CD4-positive, alpha-beta T cell treated with Interferon gamma for 1 hour (primary cell): ENCODE measurements around the gene COMTD1.
A peak's percentile ranks its signal among the peaks of the same experiment; 100 is the strongest.

ENCODE experiments used
- DNase-seq: peaks from one replicate; pipeline ENCODE4 v3.0.0-alpha.2; 2020

The COMTD1 gene

GRCh38 chr10:75235375-75236177, at the start of gene COMTD1:
Gene COMTD1, minus strand, starts transcription at chr10:75235957. Its CDS starts 29 bp downstream, at chr10:75235928.
- peak; percentile 91 for DNase-seq

- DNase-seq = no peak
Observed at GRCh38 chr10:75283671-75284470, 48.1 kb upstream of the COMTD1 start.

- no peak for DNase-seq
Observed at GRCh38 chr10:75283078-75283670, 47.4 kb upstream of the COMTD1 start.

GRCh38 chr10:75281974-75282373, 46.2 kb upstream of the COMTD1 start:
- no peak for DNase-seq

- DNase-seq = no peak
Observed at GRCh38 chr10:75280236-75280635, 44.5 kb upstream of the COMTD1 start.

GRCh38 chr10:75276069-75276872, 40.5 kb upstream of the COMTD1 start:
- no peak for DNase-seq

GRCh38 chr10:75272896-75273295, 37.1 kb upstream of the COMTD1 start:
- no peak for DNase-seq

- no peak for DNase-seq
Observed at GRCh38 chr10:75272094-75272493, 36.3 kb upstream of the COMTD1 start.

- no peak for DNase-seq
Observed at GRCh38 chr10:75269605-75270004, 33.8 kb upstream of the COMTD1 start.

GRCh38 chr10:75266945-75267344, 31.2 kb upstream of the COMTD1 start:
- no peak for DNase-seq

- no peak for DNase-seq
Observed at GRCh38 chr10:75265856-75266255, 30.1 kb upstream of the COMTD1 start.

- no peak for DNase-seq
Observed at GRCh38 chr10:75263806-75264205, 28.0 kb upstream of the COMTD1 start.

GRCh38 chr10:75261813-75262705, 26.3 kb upstream of the COMTD1 start:
- no peak for DNase-seq

GRCh38 chr10:75260990-75261389, 25.2 kb upstream of the COMTD1 start:
- no peak for DNase-seq

GRCh38 chr10:75254739-75255138, 19.0 kb upstream of the COMTD1 start:
- DNase-seq = no peak

GRCh38 chr10:75253281-75254220, 17.8 kb upstream of the COMTD1 start:
- no peak for DNase-seq

GRCh38 chr10:75250934-75251333, 15.2 kb upstream of the COMTD1 start:
- no peak for DNase-seq

- DNase-seq = no peak
Observed at GRCh38 chr10:75247797-75248196, 12.0 kb upstream of the COMTD1 start.

GRCh38 chr10:75246506-75246905, 10.7 kb upstream of the COMTD1 start:
- DNase-seq = no peak
